H1 (cell line): ENCODE results near the gene SEMA5B. TPM values are rescaled to one million over a fixed set of nuclear protein-coding genes. Genes with fewer than 3 reads are reported as not detected.

ENCODE experiments used
- CTCF ChIA-PET: fragments of 300-600 bp; sonication (Branson Sonifier 250); formaldehyde crosslinking; loops from one replicate; lab custom pipeline; 2021; ENCODE audit not compliant: partially characterized antibody; lab: Charles Lee
- POLR2A ChIA-PET: fragments of 300-600 bp; sonication (Branson Sonifier 250); formaldehyde crosslinking; loops from one replicate; lab custom pipeline; 2021; ENCODE audit warnings: inconsistent platforms; ENCODE audit not compliant: partially characterized antibody; lab: Charles Lee
- DNase-seq, 2 experiments: peaks; one replicate each; pipeline versions ENCODE4 v3.0.0 to v3.0.0-alpha.2; 2010 to 2022; ENCODE audit warnings: low spot score in 2 of 2, low read depth in 1 of 2, mixed read lengths in 1 of 2
- FAIRE-seq: peaks from 2 replicates; lab custom pipeline; 2011; peaks lifted over from hg19 to GRCh38; lab: Jason Lieb, UNC
- H2AFZ ChIP-seq: 2 replicates; pipeline ENCODE4 v1.8.1; 2012; ENCODE audit warnings: low read length, inconsistent platforms
- H2AK5ac ChIP-seq: 2 replicates; pipeline ENCODE4 v1.6.1; 2013; ENCODE audit warnings: low read depth, low read length
- H2BK120ac ChIP-seq: replicated peaks from 2 replicates; pipeline ENCODE3; 2013; ENCODE audit warnings: low read depth, low read length, inconsistent platforms
- H2BK12ac ChIP-seq: 2 replicates; pipeline ENCODE4 v1.6.1; 2013; ENCODE audit warnings: low read depth, low read length
- H2BK15ac ChIP-seq: 2 replicates; pipeline ENCODE4 v1.6.1; 2013; ENCODE audit warnings: low read length
- H2BK20ac ChIP-seq: 2 replicates; pipeline ENCODE4 v1.6.1; 2013; ENCODE audit warnings: low read length
- H2BK5ac ChIP-seq: 2 replicates; pipeline ENCODE4 v1.6.1; 2013; ENCODE audit warnings: low read depth, low read length
- H3K14ac ChIP-seq: 2 replicates; pipeline ENCODE4 v1.6.1; 2013; ENCODE audit warnings: inconsistent platforms; ENCODE audit not compliant: insufficient read length
- H3K18ac ChIP-seq: 2 replicates; pipeline ENCODE4 v1.6.1; 2013; ENCODE audit warnings: low read length; ENCODE audit errors: extremely low read depth
- H3K23ac ChIP-seq: 2 replicates; pipeline ENCODE4 v1.6.1; 2013; ENCODE audit warnings: inconsistent platforms; ENCODE audit not compliant: insufficient read length
- H3K23me2 ChIP-seq: 2 replicates; pipeline ENCODE4 v1.6.1; 2013; ENCODE audit warnings: low read depth, low read length
- H3K27ac ChIP-seq: 2 replicates; pipeline ENCODE4 v1.6.1; 2011; ENCODE audit warnings: low read depth, low read length, inconsistent platforms
- H3K27me3 ChIP-seq, 4 experiments: replicated peaks in 1 of 4; 1 replicate in 1 of 4; 2 replicates in 3 of 4; pipeline versions ENCODE4 v1.6.1 to v1.8.1; 2011 to 2013; ENCODE audit warnings: low read length in 3 of 4, mild to moderate bottlenecking in 3 of 4, inconsistent platforms in 2 of 4, mixed read lengths in 2 of 4, moderate library complexity in 1 of 4; ENCODE audit not compliant: control insufficient read depth in 3 of 4, insufficient read depth in 3 of 4; ENCODE audit errors: extremely low read depth in 1 of 4
- H3K36me3 ChIP-seq, 4 experiments: 2 replicates each; pipeline versions ENCODE4 v1.6.1 to v1.8.1; 2011 to 2013; ENCODE audit warnings: mild to moderate bottlenecking in 4 of 4, low read length in 3 of 4, moderate library complexity in 2 of 4, control low read depth in 1 of 4, inconsistent platforms in 1 of 4; ENCODE audit not compliant: insufficient read depth in 4 of 4, control insufficient read depth in 2 of 4
- H3K4ac ChIP-seq: replicated peaks from 2 replicates; pipeline ENCODE3; 2013; ENCODE audit warnings: low read length, low read depth, mixed read lengths, inconsistent platforms; ENCODE audit not compliant: insufficient read length
- H3K4me1 ChIP-seq, 4 experiments: replicated peaks in 1 of 4; 1 replicate in 1 of 4; 2 replicates in 3 of 4; pipeline versions ENCODE4 v1.6.1 to v1.8.1; 2011 to 2013; ENCODE audit warnings: low read length in 3 of 4, inconsistent platforms in 2 of 4, mixed read lengths in 1 of 4; ENCODE audit not compliant: insufficient read depth in 4 of 4, control insufficient read depth in 3 of 4
- H3K4me2 ChIP-seq, 2 experiments: 2 replicates each; pipeline versions ENCODE4 v1.6.1 to v1.8.1; 2011 to 2013; ENCODE audit warnings: low read depth in 2 of 2, low read length in 2 of 2, control low read depth in 1 of 2, inconsistent platforms in 1 of 2, mild to moderate bottlenecking in 1 of 2; ENCODE audit not compliant: insufficient read depth in 1 of 2
- H3K4me3 ChIP-seq, 4 experiments: fragments of 200-600, 300-600 bp in 1 of 4; sonication (generic), shearing (Covaris generic), sonication (Bioruptor Twin) in 1 of 4; 2 replicates each; pipeline versions ENCODE4 v1.5.1 to v1.8.1; 2011 to 2016; ENCODE audit warnings: low read length in 4 of 4, low read depth in 3 of 4, control low read depth in 2 of 4, inconsistent platforms in 2 of 4, mild to moderate bottlenecking in 2 of 4, mixed read lengths in 1 of 4, moderate library complexity in 1 of 4; ENCODE audit not compliant: insufficient read depth in 2 of 4; ENCODE audit errors: extremely low read depth in 1 of 4
- H3K56ac ChIP-seq: replicated peaks from 2 replicates; pipeline ENCODE3; 2013; ENCODE audit warnings: low read depth, mild to moderate bottlenecking, mixed read lengths, low read length, inconsistent platforms; ENCODE audit not compliant: insufficient read length
- H3K79me1 ChIP-seq: 2 replicates; pipeline ENCODE4 v1.6.1; 2013; ENCODE audit warnings: low read depth, low read length, control low read depth
- H3K79me2 ChIP-seq, 2 experiments: 2 replicates each; pipeline versions ENCODE4 v1.6.1 to v1.8.1; 2012 to 2013; ENCODE audit warnings: low read length in 2 of 2, mild to moderate bottlenecking in 2 of 2, inconsistent platforms in 1 of 2; ENCODE audit not compliant: insufficient read depth in 2 of 2, control insufficient read depth in 1 of 2
- H3K9ac ChIP-seq, 4 experiments: replicated peaks in 1 of 4; 1 replicate in 1 of 4; 2 replicates in 3 of 4; pipeline versions ENCODE4 v1.6.1 to v1.8.1; 2011 to 2013; ENCODE audit warnings: low read depth in 3 of 4, low read length in 3 of 4, control low read depth in 2 of 4, mild to moderate bottlenecking in 2 of 4, moderate library complexity in 2 of 4, inconsistent platforms in 1 of 4; ENCODE audit errors: extremely low read depth in 1 of 4
- H3K9me3 ChIP-seq, 2 experiments: 2 replicates each; pipeline versions ENCODE4 v1.6.1 to v1.8.1; 2012 to 2013; ENCODE audit warnings: mild to moderate bottlenecking in 2 of 2, moderate library complexity in 2 of 2, control low read depth in 1 of 2, inconsistent platforms in 1 of 2, low read depth in 1 of 2, low read length in 1 of 2, mixed read lengths in 1 of 2; ENCODE audit not compliant: insufficient read depth in 2 of 2
- H4K20me1 ChIP-seq, 2 experiments: replicated peaks in 1 of 2; 2 replicates each; pipeline versions ENCODE3 to v1.8.1; 2011 to 2013; ENCODE audit warnings: inconsistent platforms in 2 of 2, low read length in 2 of 2, mild to moderate bottlenecking in 1 of 2; ENCODE audit not compliant: insufficient read depth in 2 of 2, control insufficient read depth in 1 of 2
- H4K5ac ChIP-seq: 2 replicates; pipeline ENCODE4 v1.6.1; 2013; ENCODE audit warnings: low read length, low read depth, mixed read lengths, inconsistent platforms; ENCODE audit not compliant: insufficient read length
- H4K8ac ChIP-seq: 2 replicates; pipeline ENCODE4 v1.8.0; 2013; ENCODE audit warnings: mild to moderate bottlenecking, moderate library complexity, low read length, inconsistent platforms; ENCODE audit not compliant: insufficient read depth; ENCODE audit errors: extremely low read depth
- H4K91ac ChIP-seq: replicated peaks from 2 replicates; pipeline ENCODE3; 2013; ENCODE audit warnings: low read length, mixed read lengths, inconsistent platforms; ENCODE audit not compliant: insufficient read length
- HDAC2 ChIP-seq, 2 experiments: fragments of 300-600 bp in 1 of 2; sonication (generic) in 1 of 2; IDR thresholded peaks; 2 replicates each; pipeline ENCODE4 v1.6.1; 2011 to 2012; ENCODE audit warnings: low read depth in 2 of 2, low read length in 2 of 2, mild to moderate bottlenecking in 2 of 2, moderate library complexity in 2 of 2, borderline replicate concordance in 1 of 2, inconsistent platforms in 1 of 2
- SP4 ChIP-seq: IDR thresholded peaks from 2 replicates; pipeline ENCODE4 v1.6.1; 2012; ENCODE audit warnings: low read length, inconsistent platforms
- WGBS, 2 experiments: shearing (Covaris generic) in 1 of 2; methylation state at CpG; one replicate each; pipeline versions ENCODE4 v1.1.6 to v1.1.7; 2013 to 2015; ENCODE audit warnings: low lambda C conversion rate in 2 of 2, mixed read lengths in 2 of 2, inconsistent platforms in 1 of 2, low coverage in 1 of 2, missing lambda C conversion rate in 1 of 2; ENCODE audit not compliant: insufficient replicate concordance in 2 of 2, insufficient coverage in 1 of 2, insufficient read length in 1 of 2; ENCODE audit errors: extremely low coverage in 1 of 2, missing lambda C conversion rate in 1 of 2; 5-methylcytosine and 5-hydroxymethylcytosine counted together
- polyA plus RNA-seq, 7 experiments: library from polyadenylated mRNA; depleted of rRNA in 3 of 7; stranded (reverse) in 5 of 7; unstranded in 2 of 7; fragments of >200 nt in 5 of 7; fragments of 200-250 nt in 2 of 7; gene quantifications; 1 replicate in 5 of 7; 2 replicates in 1 of 7; 4 replicates in 1 of 7; pipeline versions ENCODE4 v1.2.1 to v1.2.3, GENCODE V29; 2011 to 2013; ENCODE audit warnings: missing spikeins in 2 of 7, mixed read lengths in 2 of 7
- total RNA-seq: library from RNA; stranded (reverse); fragmentation: NEBNext Ultra II Directional; extraction: Animal tissue kit (Norgen Biotek cat#: 25700); gene quantifications from 2 replicates; pipeline ENCODE4 v1.2.1, GENCODE V29; 2021
- TF ChIP-seq, protein P1 (sequence below), 3 experiments: IDR thresholded peaks; 1 replicate in 2 of 3; 2 replicates in 1 of 3; pipeline versions ENCODE4 v1.5.1 to v1.6.1; 2011; ENCODE audit warnings: low read length in 3 of 3, mild to moderate bottlenecking in 3 of 3, inconsistent platforms in 2 of 3, low read depth in 1 of 3, moderate library complexity in 1 of 3; ENCODE audit not compliant: insufficient read depth in 1 of 3; ENCODE audit errors: control extremely low read depth in 1 of 3

The SEMA5B gene
- total and polyA plus RNA-seq, 2 of the 8 experiments (the other 6 are each of a cell fraction or from before 2014, with no cell fraction given): 13.1 to 22.4 TPM

DNA sequence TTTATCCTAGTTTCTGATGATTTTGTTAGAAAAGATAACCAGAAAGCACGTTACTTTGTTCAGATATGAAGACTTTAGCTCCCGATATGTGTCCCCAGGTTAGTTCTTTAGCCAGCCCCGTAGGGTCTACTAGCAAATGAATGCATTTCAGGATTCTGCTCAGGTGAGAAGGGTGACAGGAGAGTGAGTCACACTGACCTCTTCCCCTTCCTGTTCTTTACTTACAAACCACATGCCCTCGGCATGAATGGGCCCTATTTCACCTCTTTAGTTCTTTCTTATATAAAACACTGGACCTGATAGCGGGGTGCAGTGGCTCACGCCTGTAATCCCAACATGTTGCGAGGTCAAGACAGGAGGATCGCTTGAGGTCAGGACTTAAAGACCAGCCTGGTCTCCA, 134.3 kb downstream of the SEMA5B start:
- H3K4ac ChIP-seq: no peak overlapping the region
- H3K4me2 ChIP-seq: no peak overlapping the region
- no peaks in the 10 kb centered on the region for H3K9me3 ChIP-seq
- H2BK15ac ChIP-seq: no peak overlapping the region
- DNase-seq: no peak
- ChIA-PET POLR2A (interaction anchor here (0.7 to 0.8 kb wide), 2 partner anchors 12 to 15 kb away, joined by 3 to 5 read pairs; no protein-coding TSS in a partner anchor), CTCF (interaction anchor here (1.2 to 2.4 kb wide), 2 partner anchors 10 to 35 kb away, joined by 5 to 7 read pairs; no protein-coding TSS in a partner anchor)
- no peak overlapping the region for H4K91ac ChIP-seq
- H2BK20ac ChIP-seq: no peak overlapping the region
- no peaks in the 10 kb centered on the region for H3K79me2 ChIP-seq
- no peak overlapping the region for H3K27ac ChIP-seq
- no peak overlapping the region for H2BK120ac ChIP-seq
- H4K8ac ChIP-seq: no peak overlapping the region
- no peak overlapping the region for H3K4me3 ChIP-seq
- H2AK5ac ChIP-seq: no peak overlapping the region
- no peak overlapping the region for H3K56ac ChIP-seq
- no peak overlapping the region for H4K5ac ChIP-seq
- H3K14ac ChIP-seq: no peak overlapping the region
- no peak overlapping the region for H2AFZ ChIP-seq
- FAIRE-seq: no peak
- no peaks in the 10 kb centered on the region for H3K79me1 ChIP-seq
- H3K23ac ChIP-seq: no peak overlapping the region
- 86% methylated on average over 8 of the region's 8 CpGs; no CpG with 5 or more reads in 1 of the 2 experiments for WGBS, 2 experiments
- no peak overlapping the region for H2BK5ac ChIP-seq
- no peaks in the 10 kb centered on the region for H3K23me2 ChIP-seq
- H2BK12ac ChIP-seq: no peak overlapping the region
- H3K36me3 ChIP-seq: no peaks in the 10 kb centered on the region
- no peak overlapping the region for H3K18ac ChIP-seq
- H3K9ac ChIP-seq: no peak overlapping the region
- no peaks in the 10 kb centered on the region for H4K20me1 ChIP-seq
- peaks cover 3 to 14% (median 9%) of the 10 kb centered on the region in 4 experiments; a peak in 6 of 7 replicates for H3K4me1 ChIP-seq
- H3K27me3 ChIP-seq: no peaks in the 10 kb centered on the region
- TF ChIP-seq SP4 (no peak), HDAC2 (IDR thresholded peaks at IDR 0.05; ENCODE audit: borderline replicate concordance in 1 of 2, low read depth in 2 of 2, low read length in 2 of 2) (no peak)
- TF ChIP-seq, protein P1, sequence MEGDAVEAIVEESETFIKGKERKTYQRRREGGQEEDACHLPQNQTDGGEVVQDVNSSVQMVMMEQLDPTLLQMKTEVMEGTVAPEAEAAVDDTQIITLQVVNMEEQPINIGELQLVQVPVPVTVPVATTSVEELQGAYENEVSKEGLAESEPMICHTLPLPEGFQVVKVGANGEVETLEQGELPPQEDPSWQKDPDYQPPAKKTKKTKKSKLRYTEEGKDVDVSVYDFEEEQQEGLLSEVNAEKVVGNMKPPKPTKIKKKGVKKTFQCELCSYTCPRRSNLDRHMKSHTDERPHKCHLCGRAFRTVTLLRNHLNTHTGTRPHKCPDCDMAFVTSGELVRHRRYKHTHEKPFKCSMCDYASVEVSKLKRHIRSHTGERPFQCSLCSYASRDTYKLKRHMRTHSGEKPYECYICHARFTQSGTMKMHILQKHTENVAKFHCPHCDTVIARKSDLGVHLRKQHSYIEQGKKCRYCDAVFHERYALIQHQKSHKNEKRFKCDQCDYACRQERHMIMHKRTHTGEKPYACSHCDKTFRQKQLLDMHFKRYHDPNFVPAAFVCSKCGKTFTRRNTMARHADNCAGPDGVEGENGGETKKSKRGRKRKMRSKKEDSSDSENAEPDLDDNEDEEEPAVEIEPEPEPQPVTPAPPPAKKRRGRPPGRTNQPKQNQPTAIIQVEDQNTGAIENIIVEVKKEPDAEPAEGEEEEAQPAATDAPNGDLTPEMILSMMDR (IDR thresholded peaks at IDR 0.05; ENCODE audit: control extremely low read depth in 1 of 3, insufficient read depth in 1 of 3, low read depth in 1 of 3, low read length in 3 of 3): no peak
